ENCODE measurements around the gene KEAP1.

The KEAP1 gene

DNA sequence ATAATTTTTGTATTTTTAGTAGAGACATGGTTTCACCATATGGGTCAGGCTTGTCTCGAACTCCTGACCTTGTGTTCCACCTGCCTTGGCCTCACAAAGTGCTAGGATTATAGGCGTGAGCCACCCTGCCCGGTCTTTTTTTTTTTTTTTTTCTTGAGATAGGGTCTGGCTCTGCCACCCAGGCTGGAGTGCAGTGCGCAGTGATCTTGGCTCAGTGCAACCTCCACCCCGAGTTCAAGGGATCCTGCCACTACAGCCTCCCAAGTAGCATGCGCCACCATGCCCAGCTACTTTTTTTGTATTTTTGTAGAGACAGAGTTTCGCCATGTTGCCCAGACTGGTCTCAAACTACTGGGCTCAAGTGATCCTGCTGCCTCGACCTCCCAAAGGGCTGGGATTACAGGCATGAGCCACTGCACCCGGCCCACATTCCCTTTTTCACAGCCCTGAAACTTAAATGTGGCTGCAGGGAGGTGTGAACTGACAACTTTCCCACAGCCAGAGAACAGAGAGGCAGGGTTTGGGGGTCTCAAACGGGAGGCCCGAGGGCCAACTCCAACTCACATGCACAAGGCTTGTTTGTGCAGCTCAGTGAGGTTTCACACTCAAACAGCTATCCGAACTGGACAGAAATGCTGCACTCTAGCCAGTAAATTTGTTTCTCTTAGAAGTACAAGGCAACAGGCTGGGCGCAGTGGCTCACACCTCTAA, 18.5 kb upstream of the KEAP1 start:
- DNase-seq = no peak

- no peak for DNase-seq
Measured at GRCh38 chr19:10520652-10521318, 17.6 kb upstream of the KEAP1 start.

- no peak for DNase-seq
Measured at GRCh38 chr19:10519421-10519820, 16.3 kb upstream of the KEAP1 start.

- DNase-seq = no peak
Measured at GRCh38 chr19:10518444-10519361, 15.5 kb upstream of the KEAP1 start.

GRCh38 chr19:10517760-10518443, 14.7 kb upstream of the KEAP1 start:
- peak; percentile 29 for DNase-seq

DNA sequence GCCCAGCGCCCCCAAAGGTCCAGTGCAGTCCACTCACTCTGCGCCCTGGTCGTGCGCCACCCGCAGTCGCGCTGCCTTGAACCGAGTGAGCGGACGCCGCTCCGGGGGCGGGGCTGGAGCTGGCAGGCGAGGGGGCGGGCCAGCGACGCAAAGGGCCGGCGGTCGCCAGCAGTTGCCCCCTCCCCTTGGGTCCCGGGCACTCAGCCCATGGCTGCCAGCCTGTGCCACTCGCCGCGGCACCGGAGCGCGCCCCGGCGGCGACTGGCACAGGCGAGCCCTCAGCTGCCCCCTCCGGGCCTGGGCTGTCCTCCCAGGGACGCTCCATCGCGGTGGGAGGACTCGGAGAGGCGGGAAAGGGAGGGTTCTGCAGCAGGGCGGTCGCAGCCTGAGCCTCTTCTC, 14.2 kb upstream of the KEAP1 start, which contains the start of gene S1PR5:
Gene S1PR5 (minus strand): TSS at position 87 of the 399 bp plus-strand sequence. CDS start 2,436 bp downstream, outside the sequence.
- no peak for DNase-seq

DNA sequence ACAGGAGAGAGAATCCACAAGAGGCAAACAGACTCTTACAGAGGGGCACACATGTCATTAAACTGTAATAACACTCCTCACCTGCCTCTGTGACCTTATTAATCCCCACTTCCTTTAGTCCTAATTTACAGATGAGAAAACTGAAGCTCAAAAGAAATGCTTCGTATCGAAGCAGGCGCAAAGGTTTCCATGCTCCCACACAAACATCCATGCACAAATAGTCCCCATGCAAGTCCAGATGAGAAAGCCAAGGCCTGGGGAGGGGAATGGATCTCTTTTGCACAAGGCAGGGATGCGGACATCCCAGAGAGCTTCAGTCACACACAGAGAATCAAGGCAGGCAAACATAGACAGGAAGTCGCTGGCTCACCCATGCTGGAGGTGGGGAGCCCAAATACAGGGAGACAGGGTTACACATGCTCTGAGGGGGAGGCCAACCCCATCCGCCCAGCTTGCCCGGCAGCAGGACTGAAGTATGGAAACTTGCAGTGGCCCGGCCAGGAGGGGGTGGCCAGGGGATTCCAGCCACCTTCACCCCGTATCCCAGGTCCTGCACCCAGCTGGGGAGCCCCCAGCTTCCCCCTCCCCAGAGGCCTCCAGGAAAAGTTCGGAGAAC, 13.6 kb upstream of the KEAP1 start:
- DNase-seq = no peak

DNA sequence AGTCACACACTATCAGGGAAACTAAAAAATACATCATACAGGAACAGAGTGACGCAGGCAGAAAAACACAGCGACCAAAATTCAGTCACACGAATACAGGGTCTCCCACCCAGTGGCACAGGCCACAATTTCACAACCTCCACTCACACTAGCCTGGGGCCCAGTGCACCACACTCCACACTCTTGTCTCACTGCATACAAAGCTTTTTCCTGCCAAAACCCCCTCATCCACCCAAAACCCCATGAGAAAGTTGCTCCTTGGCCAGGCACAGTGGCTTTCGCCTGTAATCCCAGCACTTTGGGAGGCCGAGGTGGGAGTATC, 12.9 kb upstream of the KEAP1 start:
- no peak for DNase-seq

DNA sequence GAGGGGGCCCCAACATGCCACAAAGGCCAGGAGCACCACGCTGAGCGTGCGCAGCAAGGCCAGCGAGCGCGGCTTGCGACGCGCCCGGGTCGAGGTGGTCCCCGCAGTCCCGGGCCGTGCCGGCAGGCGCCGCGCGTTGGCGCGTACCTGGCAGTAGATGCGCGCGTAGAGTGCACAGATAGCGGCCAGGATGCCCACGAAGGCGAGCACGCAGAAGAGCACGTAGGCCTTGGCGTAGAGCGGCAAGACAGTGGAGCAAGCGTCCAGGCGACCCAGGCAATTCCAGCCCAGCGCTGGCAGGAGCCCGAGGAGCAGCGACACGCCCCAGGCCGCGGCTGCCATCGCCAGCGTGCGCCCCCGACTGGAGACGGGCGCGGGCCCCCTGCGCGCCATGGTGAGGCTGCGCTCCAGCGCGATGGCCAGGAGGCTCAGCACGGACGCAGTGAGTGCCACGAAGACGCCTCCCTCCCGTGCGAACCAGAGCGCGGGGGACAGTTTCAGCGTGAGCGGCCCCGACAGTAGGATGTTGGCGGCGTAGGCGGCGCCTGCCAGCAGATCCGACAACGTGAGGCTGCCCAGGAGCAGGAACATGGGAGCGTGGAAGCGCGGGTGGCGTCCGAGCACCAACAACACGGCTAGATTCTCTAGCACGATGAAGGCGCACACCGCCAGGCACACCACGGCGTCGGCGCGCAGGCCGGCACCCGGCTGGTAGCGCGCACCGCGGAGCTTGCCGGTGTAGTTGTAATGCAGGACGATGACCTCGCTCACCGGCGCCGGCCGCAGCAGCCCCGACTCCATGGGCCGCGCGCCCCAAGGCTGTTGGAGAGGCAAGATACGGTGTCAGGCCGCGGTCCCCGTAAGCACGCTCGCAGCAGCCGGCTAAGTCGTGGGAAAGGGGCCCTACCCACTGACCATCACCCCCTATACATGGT, 11.3 kb upstream of the KEAP1 start:
- no peak for DNase-seq

DNA sequence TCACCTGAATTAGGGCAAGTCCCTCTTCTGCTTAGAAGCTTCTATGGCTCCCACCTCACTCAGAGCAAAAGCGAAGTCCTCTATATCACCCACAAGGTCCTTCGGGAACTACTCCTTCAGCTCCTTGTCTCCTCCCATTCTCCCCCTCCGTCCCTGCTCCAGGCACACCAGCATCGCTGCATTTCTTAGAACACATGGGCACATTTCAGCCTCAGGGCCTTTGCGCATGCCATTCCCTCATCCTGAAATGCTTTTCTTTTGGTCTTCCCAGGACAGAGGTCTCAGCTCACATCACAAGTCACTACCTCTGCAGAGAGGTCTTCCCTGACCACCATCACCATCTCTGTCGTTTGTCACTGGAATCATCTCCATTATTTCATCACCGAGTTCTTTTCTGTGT, 10.1 kb upstream of the KEAP1 start:
- no peak for DNase-seq

- DNase-seq = no peak
Measured at GRCh38 chr19:10510301-10510802, 7.2 kb upstream of the KEAP1 start.

- no peak for DNase-seq
Measured at GRCh38 chr19:10508707-10509106, 5.6 kb upstream of the KEAP1 start.

- no peak for DNase-seq
Measured at GRCh38 chr19:10508036-10508435, 4.9 kb upstream of the KEAP1 start.

DNA sequence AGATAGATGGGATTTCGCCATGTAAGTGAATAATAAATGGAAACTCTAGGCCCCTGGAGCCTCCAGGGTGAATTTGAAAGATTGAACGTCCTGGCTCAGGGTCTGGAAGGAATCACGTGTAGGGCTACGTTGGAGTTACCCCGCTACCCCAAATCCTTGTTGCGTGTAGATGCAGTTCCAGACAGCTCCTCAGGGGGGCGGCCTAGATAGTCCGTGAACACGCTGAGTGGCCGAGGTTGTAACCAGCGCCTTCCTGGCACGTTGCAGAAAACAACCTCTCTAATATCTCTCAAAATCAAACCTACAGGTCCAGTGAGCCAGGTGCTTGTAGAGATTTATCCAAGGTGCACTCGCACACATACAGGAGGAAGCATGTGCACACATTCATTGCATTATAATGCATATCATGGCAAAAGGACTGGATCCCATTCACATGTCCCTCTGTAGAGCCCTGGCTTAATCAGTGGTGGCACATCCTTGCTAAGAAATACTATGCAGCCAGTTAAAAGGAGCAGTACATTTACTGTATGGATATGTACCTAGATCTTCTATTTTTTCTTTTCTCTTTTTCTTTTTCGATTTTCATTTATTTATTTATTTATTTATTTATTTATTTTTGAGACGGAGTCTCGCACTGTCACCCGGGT, 2.5 kb upstream of the KEAP1 start:
- DNase-seq = peak; percentile 38

GRCh38 chr19:10502524-10503001, 593 bp downstream of the KEAP1 start:
- peak; percentile 72 for DNase-seq

DNA sequence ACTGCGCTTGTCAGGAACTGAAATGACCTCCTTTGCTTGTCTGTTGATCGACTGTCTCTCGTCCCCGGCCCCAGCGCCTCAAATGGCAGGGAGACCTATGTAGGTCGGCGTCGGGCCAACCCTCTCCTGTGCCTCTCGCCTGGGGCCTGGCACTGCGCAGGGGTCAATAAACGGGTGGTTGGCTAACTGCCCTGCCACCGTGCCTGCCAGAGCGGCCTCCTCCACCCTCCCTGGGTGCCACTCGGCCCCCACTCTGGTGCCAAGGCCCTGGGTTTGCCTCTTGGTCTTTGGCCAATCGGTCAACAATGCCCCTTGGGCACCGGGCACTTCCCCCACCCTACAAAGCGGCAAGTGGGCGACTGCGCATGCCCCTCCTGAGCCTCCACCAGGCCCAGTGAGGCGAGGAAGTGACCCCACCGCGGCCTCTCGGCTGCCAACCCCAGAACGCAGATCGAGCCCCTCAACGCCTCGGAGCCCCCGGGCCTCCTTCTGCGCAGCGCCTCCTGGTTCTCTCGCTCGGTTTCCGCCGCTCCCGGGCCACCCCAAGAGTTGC, 1.1 kb downstream of the KEAP1 start:
- no peak for DNase-seq

GRCh38 chr19:10500247-10500592, 2.9 kb downstream of the KEAP1 start:
- DNase-seq = no peak

DNA sequence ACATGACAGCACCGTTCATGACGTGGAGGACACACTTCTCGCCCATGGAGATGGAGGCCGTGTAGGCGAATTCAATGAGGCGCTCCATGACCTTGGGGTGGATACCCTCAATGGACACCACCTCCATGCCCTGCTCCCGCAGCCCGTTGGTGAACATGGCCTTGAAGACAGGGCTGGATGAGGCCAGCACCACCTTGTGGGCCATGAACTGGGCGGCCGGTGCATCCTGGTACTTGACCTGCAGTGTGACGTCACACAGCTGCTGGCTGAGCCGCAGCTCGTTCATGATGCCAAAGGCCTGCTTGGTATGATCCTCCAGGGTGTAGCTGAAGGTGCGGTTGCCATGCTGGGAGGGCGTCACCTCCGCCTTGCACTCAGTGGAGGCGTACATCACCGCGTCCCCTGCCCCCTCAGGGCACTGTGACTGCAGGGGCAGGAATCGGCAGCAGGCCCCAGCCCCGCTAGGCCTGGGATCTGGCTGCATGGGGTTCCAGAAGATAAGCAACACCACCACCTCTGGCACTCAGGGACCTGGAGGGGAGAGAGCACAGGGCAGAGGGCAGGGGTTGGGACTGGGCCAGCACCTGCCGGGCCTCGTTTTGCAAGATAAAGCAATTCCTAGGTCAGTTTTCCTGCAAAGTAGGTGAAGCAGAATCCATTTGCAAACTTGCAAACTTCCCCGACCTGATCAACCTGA, 3.5 kb downstream of the KEAP1 start:
- no peak for DNase-seq

DNA sequence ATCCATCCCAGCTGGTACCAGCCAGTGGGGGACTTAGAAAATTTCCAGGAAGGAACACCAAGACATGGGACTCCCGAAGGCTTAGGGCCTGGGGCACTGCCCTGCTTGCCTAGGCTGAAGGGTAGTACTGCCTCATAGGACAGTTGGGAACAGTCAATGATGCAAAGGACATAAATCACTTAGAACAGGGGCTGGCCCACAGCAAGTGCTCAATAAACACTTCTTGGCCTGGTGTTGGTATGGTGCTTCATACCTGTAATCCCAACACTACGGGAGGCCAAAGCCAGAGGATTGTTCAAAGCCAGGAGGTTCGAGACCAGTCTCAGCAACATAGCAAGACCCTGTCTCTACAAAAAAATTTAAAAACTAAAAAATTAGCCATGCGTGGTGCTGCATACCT, 5.8 kb downstream of the KEAP1 start:
- no peak for DNase-seq
